ENCODE results near the gene UBE2E3.
"Not testable (repeated sequence)": the region's sequence is repeated elsewhere in the genome, so short reads cannot be mapped to it uniquely, and the experiment has no call there.

The UBE2E3 gene

DNA sequence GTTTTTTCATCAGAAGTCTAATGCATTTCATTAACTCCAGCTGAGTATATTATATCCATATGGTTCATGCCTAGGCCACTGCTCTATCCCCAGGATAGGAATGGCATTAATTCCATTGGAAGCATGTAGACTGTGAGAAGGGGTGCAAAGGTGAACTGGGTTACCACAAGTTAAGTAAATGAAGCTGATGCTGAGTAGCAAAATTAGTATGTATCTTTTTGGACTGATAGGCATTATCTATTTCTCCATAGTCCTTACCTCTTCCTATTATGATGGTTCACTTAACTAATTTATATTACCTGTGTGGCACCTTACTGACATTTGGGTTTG, 24.9 kb downstream of the UBE2E3 start:
- no peak overlapping the region for H3K4me3 ChIP-seq (ENCODE audit: low read length)
- no peak overlapping the region for H3K9ac ChIP-seq (ENCODE audit: low read length)
- no peaks in the 10 kb centered on the region for H3K9me3 ChIP-seq (ENCODE audit: control insufficient read depth, low read length)
- no peaks in the 10 kb centered on the region for H3K36me3 ChIP-seq (ENCODE audit: control insufficient read depth, insufficient read depth, low read length)
- H3K27me3 ChIP-seq (ENCODE audit: control insufficient read depth, insufficient read depth, low read length): no peaks in the 10 kb centered on the region
- H3K4me1 ChIP-seq (ENCODE audit: control insufficient read depth, insufficient read depth, low read length): peaks cover 20% of the 10 kb centered on the region

GRCh38 chr2:181005809-181006208, 25.4 kb downstream of the UBE2E3 start:
- Histone ChIP-seq H3K4me3 (ENCODE audit: low read length) (no peak overlapping the region), H3K9ac (ENCODE audit: low read length) (no peak overlapping the region), H3K36me3 (ENCODE audit: control insufficient read depth, insufficient read depth, low read length) (no peaks in the 10 kb centered on the region), H3K9me3 (ENCODE audit: control insufficient read depth, low read length) (no peaks in the 10 kb centered on the region), H3K27me3 (ENCODE audit: control insufficient read depth, insufficient read depth, low read length) (no peaks in the 10 kb centered on the region), H3K4me1 (ENCODE audit: control insufficient read depth, insufficient read depth, low read length) (peaks cover 20% of the 10 kb centered on the region)

- H3K9me3 ChIP-seq (ENCODE audit: control insufficient read depth, low read length): no peaks in the 10 kb centered on the region
- peaks cover 20% of the 10 kb centered on the region for H3K4me1 ChIP-seq (ENCODE audit: control insufficient read depth, insufficient read depth, low read length)
- no peak overlapping the region for H3K4me3 ChIP-seq (ENCODE audit: low read length)
- no peaks in the 10 kb centered on the region for H3K27me3 ChIP-seq (ENCODE audit: control insufficient read depth, insufficient read depth, low read length)
- no peaks in the 10 kb centered on the region for H3K36me3 ChIP-seq (ENCODE audit: control insufficient read depth, insufficient read depth, low read length)
- H3K9ac ChIP-seq (ENCODE audit: low read length): no peak overlapping the region
These were observed 26.9 kb downstream of the UBE2E3 start for GRCh38 chr2:181007086-181007837.

- no peak overlapping the region for H3K4me3 ChIP-seq (ENCODE audit: low read length)
- no peaks in the 10 kb centered on the region for H3K36me3 ChIP-seq (ENCODE audit: control insufficient read depth, insufficient read depth, low read length)
- peaks cover 20% of the 10 kb centered on the region for H3K4me1 ChIP-seq (ENCODE audit: control insufficient read depth, insufficient read depth, low read length)
- H3K9me3 ChIP-seq (ENCODE audit: control insufficient read depth, low read length): no peaks in the 10 kb centered on the region
- H3K27me3 ChIP-seq (ENCODE audit: control insufficient read depth, insufficient read depth, low read length): no peaks in the 10 kb centered on the region
- no peak overlapping the region for H3K9ac ChIP-seq (ENCODE audit: low read length)
These were observed 28.0 kb downstream of the UBE2E3 start for GRCh38 chr2:181008407-181008806.

DNA sequence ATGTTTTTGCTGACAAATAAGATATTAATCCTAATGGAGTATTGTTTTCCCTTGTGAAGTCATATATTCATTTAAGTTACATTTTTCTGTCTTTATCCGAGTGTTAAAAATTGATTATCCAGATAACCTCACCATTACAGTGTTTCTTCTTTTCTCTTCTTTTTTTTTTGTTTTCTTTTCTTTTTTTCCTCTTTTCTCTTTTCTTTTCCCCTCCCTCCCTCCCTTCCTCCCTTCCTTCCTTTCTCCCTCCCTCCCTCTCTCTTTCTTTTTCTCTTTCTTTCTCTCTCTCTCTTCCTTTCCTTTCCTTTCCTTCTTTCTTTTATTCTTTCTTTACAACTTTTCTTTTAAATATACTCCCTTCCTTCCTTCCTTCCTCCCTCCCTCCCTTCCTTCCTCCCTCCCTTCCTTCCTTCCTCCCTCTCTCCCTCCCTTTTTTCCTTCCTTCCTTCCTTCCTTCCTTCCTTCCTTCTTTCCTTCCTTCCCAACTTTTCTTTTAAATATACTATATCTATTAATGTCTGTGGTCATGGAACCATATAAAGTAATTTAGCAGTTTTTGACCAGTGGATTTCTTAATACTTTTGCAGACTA, 40.9 kb downstream of the UBE2E3 start:
- Histone ChIP-seq H3K4me3 (ENCODE audit: low read length) (no peak overlapping the region), H3K9me3 (ENCODE audit: control insufficient read depth, low read length) (no peaks in the 10 kb centered on the region), H3K4me1 (ENCODE audit: control insufficient read depth, insufficient read depth, low read length) (no peaks in the 10 kb centered on the region), H3K36me3 (ENCODE audit: control insufficient read depth, insufficient read depth, low read length) (no peaks in the 10 kb centered on the region), H3K27me3 (ENCODE audit: control insufficient read depth, insufficient read depth, low read length) (no peaks in the 10 kb centered on the region), H3K9ac (ENCODE audit: low read length) (no peak overlapping the region)

DNA sequence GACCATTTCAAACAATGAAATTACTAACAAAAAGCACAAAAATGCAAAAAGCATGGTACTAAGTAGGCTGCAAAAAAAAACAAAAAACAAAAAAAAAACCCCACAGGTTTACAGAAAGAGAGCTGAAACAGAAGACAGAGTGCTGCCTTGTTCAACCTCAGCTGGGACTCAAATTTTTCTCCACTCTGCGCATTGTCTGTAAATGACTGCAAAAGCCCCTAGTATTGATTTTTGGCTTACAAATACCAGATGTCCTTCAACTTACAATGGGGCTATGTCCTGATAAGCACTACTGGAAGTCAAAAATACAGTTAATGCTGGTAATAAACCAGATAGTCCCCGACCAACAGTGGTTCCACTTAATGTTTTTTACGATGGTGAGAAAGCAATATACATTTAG, 42.2 kb downstream of the UBE2E3 start:
- Histone ChIP-seq H3K9me3 (ENCODE audit: control insufficient read depth, low read length) (no peaks in the 10 kb centered on the region), H3K9ac (ENCODE audit: low read length) (no peak overlapping the region), H3K27me3 (ENCODE audit: control insufficient read depth, insufficient read depth, low read length) (no peaks in the 10 kb centered on the region), H3K4me3 (ENCODE audit: low read length) (no peak overlapping the region), H3K4me1 (ENCODE audit: control insufficient read depth, insufficient read depth, low read length) (no peaks in the 10 kb centered on the region), H3K36me3 (ENCODE audit: control insufficient read depth, insufficient read depth, low read length) (no peaks in the 10 kb centered on the region)

DNA sequence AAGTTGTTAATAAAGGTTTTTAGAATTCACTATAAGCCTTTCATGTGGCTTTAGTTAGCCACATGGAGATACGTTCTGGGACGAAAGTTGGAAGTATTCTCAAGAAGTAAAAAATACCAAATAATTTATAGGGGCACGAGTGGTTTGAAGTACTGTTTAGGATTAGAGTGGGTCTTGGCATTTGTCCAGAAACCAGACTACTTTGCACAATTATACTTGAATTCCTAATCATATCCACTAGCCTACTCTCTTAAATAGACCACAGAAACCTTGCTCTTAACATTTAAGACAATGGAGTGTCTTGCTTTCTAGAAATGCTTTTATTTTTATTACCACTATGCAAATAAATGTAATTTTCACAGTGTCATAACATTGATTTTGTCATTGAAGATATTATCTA, 44.6 kb downstream of the UBE2E3 start:
- Histone ChIP-seq H3K4me1 (ENCODE audit: control insufficient read depth, insufficient read depth, low read length) (no peaks in the 10 kb centered on the region), H3K9ac (ENCODE audit: low read length) (no peak overlapping the region), H3K9me3 (ENCODE audit: control insufficient read depth, low read length) (no peaks in the 10 kb centered on the region), H3K27me3 (ENCODE audit: control insufficient read depth, insufficient read depth, low read length) (no peaks in the 10 kb centered on the region), H3K36me3 (ENCODE audit: control insufficient read depth, insufficient read depth, low read length) (no peaks in the 10 kb centered on the region), H3K4me3 (ENCODE audit: low read length) (no peak overlapping the region)

- no peaks in the 10 kb centered on the region for H3K9me3 ChIP-seq (ENCODE audit: control insufficient read depth, low read length)
- no peaks in the 10 kb centered on the region for H3K36me3 ChIP-seq (ENCODE audit: control insufficient read depth, insufficient read depth, low read length)
- no peak overlapping the region for H3K9ac ChIP-seq (ENCODE audit: low read length)
- no peaks in the 10 kb centered on the region for H3K27me3 ChIP-seq (ENCODE audit: control insufficient read depth, insufficient read depth, low read length)
- no peaks in the 10 kb centered on the region for H3K4me1 ChIP-seq (ENCODE audit: control insufficient read depth, insufficient read depth, low read length)
- no peak overlapping the region for H3K4me3 ChIP-seq (ENCODE audit: low read length)
These were observed 56.0 kb downstream of the UBE2E3 start for GRCh38 chr2:181036445-181036844.

DNA sequence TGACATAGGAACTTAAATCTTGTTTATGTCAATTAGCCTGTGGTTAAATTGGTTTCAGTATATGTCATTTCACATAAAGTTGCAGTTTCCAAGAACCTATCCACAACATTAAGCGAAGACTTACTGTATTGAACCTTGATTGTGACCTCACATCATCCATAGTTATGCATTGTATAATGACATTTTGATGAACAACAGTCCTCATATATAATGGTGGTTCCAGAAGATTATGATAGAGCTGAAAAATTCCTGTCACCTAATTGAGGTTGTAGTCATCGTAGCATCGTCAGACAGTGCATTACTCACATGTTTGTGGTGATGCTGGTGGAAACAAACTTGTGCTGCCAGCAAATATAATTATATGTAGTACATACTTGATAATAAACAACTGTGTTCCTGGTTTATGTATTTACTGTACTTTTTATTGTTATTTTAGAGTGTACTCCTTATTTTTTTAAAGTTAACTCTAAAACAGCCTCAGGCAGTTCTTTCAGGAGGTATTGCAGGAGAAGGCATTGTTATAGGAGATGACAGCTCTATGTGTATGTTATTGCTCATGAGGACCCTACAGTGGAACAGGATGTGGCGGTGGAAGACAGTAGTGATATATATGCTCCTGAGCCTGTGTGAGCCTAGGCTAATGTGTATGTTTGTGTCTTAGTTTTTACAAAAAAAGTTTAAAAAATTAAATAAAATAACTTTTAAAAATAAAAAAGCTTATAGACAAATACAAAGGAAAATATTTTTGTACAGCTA, 56.6 kb downstream of the UBE2E3 start:
- no peak overlapping the region for H3K9ac ChIP-seq (ENCODE audit: low read length)
- no peaks in the 10 kb centered on the region for H3K36me3 ChIP-seq (ENCODE audit: control insufficient read depth, insufficient read depth, low read length)
- H3K9me3 ChIP-seq (ENCODE audit: control insufficient read depth, low read length): no peaks in the 10 kb centered on the region
- H3K4me1 ChIP-seq (ENCODE audit: control insufficient read depth, insufficient read depth, low read length): peaks cover 3% of the 10 kb centered on the region
- H3K4me3 ChIP-seq (ENCODE audit: low read length): no peak overlapping the region
- H3K27me3 ChIP-seq (ENCODE audit: control insufficient read depth, insufficient read depth, low read length): no peaks in the 10 kb centered on the region

DNA sequence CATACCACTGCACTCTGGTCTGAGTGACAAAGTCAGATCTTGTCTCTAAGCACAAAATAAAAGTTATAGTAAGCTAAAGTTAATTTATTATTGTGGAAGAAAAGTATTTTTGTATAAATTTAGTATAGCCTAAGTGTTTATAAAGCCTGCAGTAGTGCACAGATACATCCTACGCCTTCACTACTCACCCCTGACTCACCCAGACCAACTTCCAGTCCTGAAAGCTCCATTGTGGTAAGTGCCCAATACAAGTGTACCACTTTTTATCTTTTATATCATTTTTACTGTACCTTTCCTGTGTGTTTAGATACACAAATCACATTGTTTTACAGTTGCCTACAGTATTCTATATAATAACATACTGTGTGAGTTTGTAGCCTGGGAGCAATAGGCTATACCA, 57.5 kb downstream of the UBE2E3 start:
- Histone ChIP-seq H3K9ac (ENCODE audit: low read length) (no peak overlapping the region), H3K27me3 (ENCODE audit: control insufficient read depth, insufficient read depth, low read length) (no peaks in the 10 kb centered on the region), H3K4me3 (ENCODE audit: low read length) (no peak overlapping the region), H3K9me3 (ENCODE audit: control insufficient read depth, low read length) (no peaks in the 10 kb centered on the region), H3K4me1 (ENCODE audit: control insufficient read depth, insufficient read depth, low read length) (peaks cover 4% of the 10 kb centered on the region), H3K36me3 (ENCODE audit: control insufficient read depth, insufficient read depth, low read length) (no peaks in the 10 kb centered on the region)

DNA sequence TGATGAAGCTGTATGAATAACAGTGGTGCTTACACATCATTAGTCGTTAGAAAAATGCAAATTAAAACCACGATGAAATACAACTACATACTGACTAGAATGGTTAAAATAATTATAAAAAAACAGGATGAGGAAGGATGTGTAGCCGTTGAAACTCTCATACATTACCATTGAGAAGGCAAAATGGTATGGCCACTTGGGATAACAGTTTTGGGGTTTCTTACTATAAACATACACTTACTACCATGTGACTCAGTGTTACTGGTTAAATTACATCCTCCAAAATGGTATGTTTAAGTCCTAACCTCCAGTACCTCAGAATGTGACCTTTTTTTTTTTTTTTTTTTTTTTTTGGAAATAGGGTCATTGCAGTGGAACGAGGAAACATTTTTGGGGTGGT, 58.4 kb downstream of the UBE2E3 start:
- Histone ChIP-seq H3K27me3 (ENCODE audit: control insufficient read depth, insufficient read depth, low read length) (no peaks in the 10 kb centered on the region), H3K36me3 (ENCODE audit: control insufficient read depth, insufficient read depth, low read length) (no peaks in the 10 kb centered on the region), H3K9me3 (ENCODE audit: control insufficient read depth, low read length) (no peaks in the 10 kb centered on the region), H3K9ac (ENCODE audit: low read length) (no peak overlapping the region), H3K4me3 (ENCODE audit: low read length) (no peak overlapping the region), H3K4me1 (ENCODE audit: control insufficient read depth, insufficient read depth, low read length) (peaks cover 4% of the 10 kb centered on the region)

DNA sequence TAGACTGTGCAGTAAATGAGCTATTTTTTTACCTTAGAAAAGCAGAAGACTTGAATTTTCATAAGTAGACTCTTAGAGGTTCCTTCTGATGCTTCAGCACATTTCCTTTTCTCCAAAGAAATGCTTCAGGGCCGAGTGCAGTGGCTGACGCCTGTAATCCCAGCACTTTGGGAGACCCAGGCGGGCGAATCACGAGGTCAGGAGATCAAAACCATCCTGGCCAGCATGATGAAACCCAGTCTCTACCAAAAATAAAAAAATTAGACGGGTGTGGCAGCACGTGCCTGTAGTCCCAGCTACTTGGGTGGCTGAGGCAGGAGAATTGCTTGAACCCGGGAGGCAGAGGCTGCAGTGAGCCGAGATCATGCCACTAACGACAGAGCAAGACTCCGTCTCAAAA, 60.4 kb downstream of the UBE2E3 start:
- H3K27me3 ChIP-seq (ENCODE audit: control insufficient read depth, insufficient read depth, low read length); H3K9ac ChIP-seq (ENCODE audit: low read length); H3K4me3 ChIP-seq (ENCODE audit: low read length); H3K36me3 ChIP-seq (ENCODE audit: control insufficient read depth, insufficient read depth, low read length); H3K4me1 ChIP-seq (ENCODE audit: control insufficient read depth, insufficient read depth, low read length); H3K9me3 ChIP-seq (ENCODE audit: control insufficient read depth, low read length): not testable (repeated sequence)

All from mucosa of stomach (tissue), 1 donor.